KMS-11 (cell line): ENCODE results near the gene ELL2.

ENCODE experiments used
- H2AFZ ChIP-seq: fragments of 200-600 bp; sonication (generic); 2 replicates; pipeline ENCODE4 v1.6.1; 2016; ENCODE audit warnings: antibody characterized with exemption, mixed run types, low read depth
- H3K27ac ChIP-seq: fragments of 200-600 bp; sonication (generic); 2 replicates; pipeline ENCODE4 v1.6.1; 2016; ENCODE audit warnings: mild to moderate bottlenecking, mixed run types
- H3K27me3 ChIP-seq: fragments of 200-600 bp; sonication (generic); 2 replicates; pipeline ENCODE4 v1.6.1; 2017; ENCODE audit warnings: mild to moderate bottlenecking, low read depth, mixed run types, moderate library complexity; ENCODE audit not compliant: insufficient read depth
- H3K36me3 ChIP-seq: fragments of 200-600 bp; sonication (generic); 2 replicates; pipeline ENCODE4 v1.6.1; 2017; ENCODE audit warnings: mild to moderate bottlenecking, mixed run types; ENCODE audit not compliant: insufficient read depth
- H3K4me1 ChIP-seq: fragments of 200-600 bp; sonication (generic); 2 replicates; pipeline ENCODE4 v1.6.1; 2016; ENCODE audit warnings: mild to moderate bottlenecking, low read depth, mixed run types; ENCODE audit not compliant: poor library complexity, severe bottlenecking
- H3K4me2 ChIP-seq: fragments of 200-600 bp; sonication (generic); 2 replicates; pipeline ENCODE4 v1.7.0; 2016; ENCODE audit warnings: mild to moderate bottlenecking, mixed run types
- H3K4me3 ChIP-seq: fragments of 200-600 bp; sonication (generic); IDR thresholded peaks from 2 replicates; pipeline ENCODE4 v1.6.1; 2017; ENCODE audit warnings: low read depth, low read length, mixed read lengths; ENCODE audit not compliant: insufficient read depth
- H3K79me2 ChIP-seq: fragments of 200-600 bp; sonication (generic); 2 replicates; pipeline ENCODE4 v1.6.1; 2016; ENCODE audit warnings: low read depth, mixed run types; ENCODE audit not compliant: insufficient read depth
- H3K9ac ChIP-seq: fragments of 200-600 bp; sonication (generic); 2 replicates; pipeline ENCODE4 v1.6.1; 2016; ENCODE audit warnings: mild to moderate bottlenecking, mixed run types
- H4K20me1 ChIP-seq: fragments of 200-600 bp; sonication (generic); 2 replicates; pipeline ENCODE4 v1.6.1; 2016; ENCODE audit warnings: mild to moderate bottlenecking, mixed run types; ENCODE audit not compliant: insufficient read depth
- CTCF ChIP-seq: fragments of 200-600 bp; sonication (generic); conservative IDR thresholded peaks from 2 replicates; pipeline ENCODE4 v1.6.1; 2017; ENCODE audit warnings: low read depth, mild to moderate bottlenecking, antibody characterized with exemption, low read length, moderate library complexity, mixed read lengths

Gene ELL2

GRCh38 chr5:95938766-95939165, 22.9 kb downstream of the ELL2 start:
- Histone ChIP-seq H3K27ac (no peak overlapping the region), H3K79me2 (peaks cover 96% of the 10 kb centered on the region), H3K4me1 (peaks cover 100% of the 10 kb centered on the region), H3K27me3 (no peaks in the 10 kb centered on the region), H3K36me3 (no peaks in the 10 kb centered on the region), H3K4me3 (no peak overlapping the region), H3K9ac (no peak overlapping the region), H2AFZ (no peak overlapping the region), H4K20me1 (peaks cover 3% of the 10 kb centered on the region), H3K4me2 (no peak overlapping the region)
- no peak for TF ChIP-seq CTCF

GRCh38 chr5:95938347-95938746, 23.3 kb downstream of the ELL2 start:
- Histone ChIP-seq H4K20me1 (peaks cover 3% of the 10 kb centered on the region; the same call in 1 of the 2 replicates), H3K9ac (no peak overlapping the region), H2AFZ (no peak overlapping the region), H3K4me2 (no peak overlapping the region), H3K27ac (no peak overlapping the region), H3K27me3 (no peaks in the 10 kb centered on the region), H3K36me3 (no peaks in the 10 kb centered on the region), H3K4me3 (no peak overlapping the region), H3K79me2 (peaks cover 96% of the 10 kb centered on the region), H3K4me1 (peaks cover 100% of the 10 kb centered on the region)
- no peak for TF ChIP-seq CTCF

GRCh38 chr5:95937607-95938152, 24.0 kb downstream of the ELL2 start:
- Histone ChIP-seq H3K4me3 (no peak overlapping the region), H3K36me3 (no peaks in the 10 kb centered on the region), H3K4me1 (peaks cover 100% of the 10 kb centered on the region), H3K79me2 (peaks cover 96% of the 10 kb centered on the region), H3K27ac (no peak overlapping the region), H3K9ac (no peak overlapping the region), H2AFZ (no peak overlapping the region), H3K27me3 (no peaks in the 10 kb centered on the region), H3K4me2 (no peak overlapping the region), H4K20me1 (peaks cover 3% of the 10 kb centered on the region; the same call in 1 of the 2 replicates)
- no peak for TF ChIP-seq CTCF

- no peak overlapping the region for H3K4me2 ChIP-seq
- no peak for TF ChIP-seq CTCF
- no peak overlapping the region for H2AFZ ChIP-seq
- peaks cover 100% of the 10 kb centered on the region for H3K4me1 ChIP-seq
- no peaks in the 10 kb centered on the region for H4K20me1 ChIP-seq
- no peak overlapping the region for H3K9ac ChIP-seq
- no peaks in the 10 kb centered on the region for H3K36me3 ChIP-seq
- H3K4me3 ChIP-seq = no peak overlapping the region
- H3K79me2 ChIP-seq = peaks cover 98% of the 10 kb centered on the region
- H3K27me3 ChIP-seq = no peaks in the 10 kb centered on the region
- H3K27ac ChIP-seq = no peak overlapping the region
Observed at GRCh38 chr5:95936812-95937397, 24.7 kb downstream of the ELL2 start.
